Hepatocyte (in vitro differentiated cells): Measurements from ENCODE around the gene TRIM63. TPM values are rescaled to one million over a fixed set of nuclear protein-coding genes. Genes with fewer than 3 reads are reported as not detected.
A peak's percentile ranks its signal among the peaks of the same experiment; 100 is the strongest.

Experiments
- DNase-seq: peaks from one replicate; pipeline ENCODE4 v3.0.0-alpha.2; 2016; ENCODE audit warnings: low spot score
- H2AFZ ChIP-seq: fragments of 200-600 bp; sonication (generic); 2 replicates; pipeline ENCODE4 v1.6.0; 2016; ENCODE audit warnings: antibody characterized with exemption, mild to moderate bottlenecking
- H3K27ac ChIP-seq: fragments of 200-600 bp; sonication (generic); 2 replicates; pipeline ENCODE4 v1.5.1; 2016; ENCODE audit warnings: mild to moderate bottlenecking
- H3K27me3 ChIP-seq: fragments of 200-600 bp; sonication (generic); 2 replicates; pipeline ENCODE4 v1.6.1; 2016
- H3K36me3 ChIP-seq: fragments of 200-600 bp; sonication (generic); replicated peaks from 2 replicates; pipeline ENCODE4 v1.5.1; 2016; ENCODE audit warnings: low read depth; ENCODE audit not compliant: insufficient read depth
- H3K4me1 ChIP-seq: fragments of 200-600 bp; sonication (generic); 2 replicates; pipeline ENCODE4 v1.5.1; 2016; ENCODE audit warnings: mild to moderate bottlenecking, moderate library complexity; ENCODE audit not compliant: insufficient read depth
- H3K4me2 ChIP-seq: fragments of 200-600 bp; sonication (generic); 2 replicates; pipeline ENCODE4 v1.6.0; 2016
- H3K4me3 ChIP-seq: fragments of 200-600 bp; sonication (generic); 2 replicates; pipeline ENCODE4 v1.5.1; 2016; ENCODE audit warnings: mild to moderate bottlenecking
- H3K79me2 ChIP-seq: fragments of 200-600 bp; sonication (generic); 2 replicates; pipeline ENCODE4 v1.6.0; 2017; ENCODE audit warnings: mild to moderate bottlenecking
- H3K9me2 ChIP-seq: fragments of 200-600 bp; sonication (generic); replicated peaks from 2 replicates; pipeline ENCODE4 v1.6.0; 2017; ENCODE audit warnings: mild to moderate bottlenecking; ENCODE audit not compliant: insufficient read depth
- H3K9me3 ChIP-seq: fragments of 200-600 bp; sonication (generic); 2 replicates; pipeline ENCODE4 v1.5.1; 2016; ENCODE audit warnings: low read depth, mild to moderate bottlenecking
- H4K20me1 ChIP-seq: fragments of 200-600 bp; sonication (generic); 2 replicates; pipeline ENCODE4 v1.6.0; 2016; ENCODE audit warnings: mild to moderate bottlenecking; ENCODE audit not compliant: insufficient read depth, poor library complexity, severe bottlenecking
- EZH2 ChIP-seq: fragments of 200-600 bp; sonication (generic); IDR thresholded peaks from 2 replicates; pipeline ENCODE4 v1.6.1; 2016; ENCODE audit warnings: antibody characterized with exemption, mild to moderate bottlenecking, borderline replicate concordance
- EZH2phosphoT487 ChIP-seq: fragments of 200-600 bp; sonication (generic); IDR thresholded peaks from one replicate; pipeline ENCODE4 v1.6.1; 2018; ENCODE audit warnings: antibody characterized with exemption, mild to moderate bottlenecking, low read depth, moderate library complexity; ENCODE audit not compliant: unreplicated experiment, severe bottlenecking
- WGBS: methylation state at CpG from one replicate; pipeline ENCODE4 v1.1.6; 2016; ENCODE audit warnings: low lambda C conversion rate; ENCODE audit errors: missing lambda C conversion rate; 5-methylcytosine and 5-hydroxymethylcytosine counted together
- polyA plus RNA-seq: library from polyadenylated mRNA; unstranded; fragments of >200 nt; fragmentation: Nextera tagmentation; extraction: Ambion mirVana; gene quantifications from 2 replicates; pipeline ENCODE4 v1.2.1, GENCODE V29; 2016
- total RNA-seq: library from RNA; depleted of rRNA; stranded (reverse); fragments of >200 nt; gene quantifications from 2 replicates; pipeline ENCODE4 v1.2.3, GENCODE V29; 2014
- TF ChIP-seq, protein P1 (sequence below): fragments of 200-600 bp; sonication (generic); IDR thresholded peaks from 2 replicates; pipeline ENCODE4 v1.5.1; 2016; ENCODE audit warnings: antibody characterized with exemption, mild to moderate bottlenecking; ENCODE audit not compliant: poor library complexity

The TRIM63 gene
- total and polyA plus RNA-seq, 2 experiments from 2014 or later, result 2.9 to 8.2 TPM

DNA sequence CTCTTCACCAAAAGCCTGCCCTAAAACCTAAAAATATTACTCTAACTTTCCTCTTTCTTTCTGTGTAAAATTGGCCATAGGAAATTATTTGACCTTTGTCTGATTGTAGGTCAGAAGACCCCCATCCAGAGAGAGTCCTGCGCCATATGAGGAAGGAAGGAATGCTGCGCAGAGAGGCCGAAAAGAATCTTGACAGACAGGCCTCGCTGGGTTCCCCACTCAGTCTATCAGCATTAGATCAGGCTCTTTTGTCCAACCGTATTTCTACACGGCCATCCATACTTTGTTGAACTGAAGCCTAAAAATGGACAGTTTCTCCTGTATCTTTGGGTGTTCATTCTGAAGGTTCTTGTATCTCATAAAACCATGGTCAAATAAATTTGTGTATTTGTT is 17.2 kb downstream of the TRIM63 start:
- no peak for TF ChIP-seq EZH2phosphoT487
- TF ChIP-seq EZH2, result no peak
- TF ChIP-seq, protein P1, sequence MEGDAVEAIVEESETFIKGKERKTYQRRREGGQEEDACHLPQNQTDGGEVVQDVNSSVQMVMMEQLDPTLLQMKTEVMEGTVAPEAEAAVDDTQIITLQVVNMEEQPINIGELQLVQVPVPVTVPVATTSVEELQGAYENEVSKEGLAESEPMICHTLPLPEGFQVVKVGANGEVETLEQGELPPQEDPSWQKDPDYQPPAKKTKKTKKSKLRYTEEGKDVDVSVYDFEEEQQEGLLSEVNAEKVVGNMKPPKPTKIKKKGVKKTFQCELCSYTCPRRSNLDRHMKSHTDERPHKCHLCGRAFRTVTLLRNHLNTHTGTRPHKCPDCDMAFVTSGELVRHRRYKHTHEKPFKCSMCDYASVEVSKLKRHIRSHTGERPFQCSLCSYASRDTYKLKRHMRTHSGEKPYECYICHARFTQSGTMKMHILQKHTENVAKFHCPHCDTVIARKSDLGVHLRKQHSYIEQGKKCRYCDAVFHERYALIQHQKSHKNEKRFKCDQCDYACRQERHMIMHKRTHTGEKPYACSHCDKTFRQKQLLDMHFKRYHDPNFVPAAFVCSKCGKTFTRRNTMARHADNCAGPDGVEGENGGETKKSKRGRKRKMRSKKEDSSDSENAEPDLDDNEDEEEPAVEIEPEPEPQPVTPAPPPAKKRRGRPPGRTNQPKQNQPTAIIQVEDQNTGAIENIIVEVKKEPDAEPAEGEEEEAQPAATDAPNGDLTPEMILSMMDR, result no peak
- H2AFZ ChIP-seq, result no peak overlapping the region
- no peak overlapping the region for H3K4me3 ChIP-seq
- no peak overlapping the region for H3K4me2 ChIP-seq
- H3K36me3 ChIP-seq, result no peaks in the 10 kb centered on the region
- H3K27me3 ChIP-seq, result peaks cover 35% of the 10 kb centered on the region
- no peak for DNase-seq
- peaks cover 24% of the 10 kb centered on the region for H3K4me1 ChIP-seq
- H4K20me1 ChIP-seq, result no peaks in the 10 kb centered on the region
- H3K79me2 ChIP-seq, result no peaks in the 10 kb centered on the region
- 89% methylated on average over 6 of the region's 6 CpGs for WGBS
- no peaks in the 10 kb centered on the region for H3K9me3 ChIP-seq
- H3K27ac ChIP-seq, result peak overlapping the region; percentile 91
- no peaks in the 10 kb centered on the region for H3K9me2 ChIP-seq

DNA sequence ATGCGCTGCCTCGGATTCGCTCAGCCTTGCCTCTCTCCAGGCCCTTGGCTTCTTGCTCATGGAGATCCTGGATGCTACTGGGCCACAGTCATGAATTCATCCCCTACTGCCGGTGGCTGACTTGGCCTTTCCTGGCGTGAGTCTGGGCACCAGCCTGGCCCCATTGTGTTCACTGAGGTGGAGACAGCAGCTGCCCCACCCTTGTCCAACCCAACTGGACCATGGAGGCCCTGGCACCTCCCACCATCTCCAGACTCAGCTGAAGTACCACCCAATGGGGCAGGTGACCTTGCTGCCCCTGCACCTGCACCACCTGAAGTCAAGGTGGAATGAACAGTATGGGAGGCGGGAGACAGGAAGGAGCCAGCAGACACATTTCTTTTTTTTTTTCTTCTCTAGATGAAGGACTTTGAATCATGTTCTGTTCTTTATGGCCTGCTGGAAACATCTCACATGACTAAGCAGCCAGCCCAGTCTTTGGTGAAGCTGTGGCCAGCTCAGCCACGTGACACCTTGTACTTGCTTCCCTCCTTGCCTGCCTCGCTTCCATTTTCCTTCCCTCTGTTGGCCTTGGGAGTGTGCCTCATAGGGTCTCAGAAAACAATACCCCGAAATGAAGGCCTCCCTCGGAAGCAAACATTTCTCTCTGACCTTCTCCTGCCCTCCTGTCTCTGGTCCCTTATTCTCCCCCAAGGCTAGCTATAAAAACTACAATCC is 17.7 kb downstream of the TRIM63 start:
- H3K27me3 ChIP-seq, result peaks cover 41% of the 10 kb centered on the region
- no peaks in the 10 kb centered on the region for H3K9me3 ChIP-seq
- H4K20me1 ChIP-seq, result no peaks in the 10 kb centered on the region
- H3K79me2 ChIP-seq, result no peaks in the 10 kb centered on the region
- H3K4me3 ChIP-seq, result no peak overlapping the region
- WGBS, result 75% methylated on average over 10 of the region's 10 CpGs
- peaks cover 24% of the 10 kb centered on the region for H3K4me1 ChIP-seq
- no peak for TF ChIP-seq EZH2
- no peak for TF ChIP-seq EZH2phosphoT487
- TF ChIP-seq, protein P1, result no peak
- no peak overlapping the region for H3K4me2 ChIP-seq
- DNase-seq, result peak; percentile 80
- no peak overlapping the region for H2AFZ ChIP-seq
- H3K36me3 ChIP-seq, result no peaks in the 10 kb centered on the region
- no peaks in the 10 kb centered on the region for H3K9me2 ChIP-seq
- peak overlapping the region; percentile 91 for H3K27ac ChIP-seq

DNA sequence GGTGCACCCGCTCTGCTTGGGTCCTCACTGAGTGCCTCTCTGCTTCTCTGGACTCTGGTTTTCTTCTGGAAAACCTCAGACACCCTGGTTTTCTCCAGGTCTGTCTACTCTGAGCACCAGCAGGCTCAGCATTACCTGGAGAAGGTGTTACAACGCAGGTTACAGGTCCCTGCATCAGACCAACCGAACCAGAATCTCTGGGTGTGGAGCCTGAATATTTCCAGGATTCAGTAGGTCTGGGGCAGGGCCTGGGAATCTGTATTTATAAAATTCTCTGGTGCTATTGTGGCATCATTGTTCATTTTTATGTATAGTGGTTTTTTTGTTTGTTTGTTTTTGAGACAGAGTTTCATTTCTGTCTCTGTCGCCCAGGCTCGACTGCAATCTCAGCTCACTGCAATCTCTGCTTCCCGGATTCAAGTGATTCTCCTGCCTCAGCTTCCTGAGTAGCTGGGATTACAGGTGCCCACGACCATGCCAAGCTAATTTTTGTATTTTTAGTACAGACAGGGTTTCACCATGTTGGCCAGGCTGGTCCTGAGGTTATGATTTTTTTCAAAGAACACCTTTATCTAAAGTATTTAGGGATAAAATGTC is 20.1 kb downstream of the TRIM63 start:
- Histone ChIP-seq H3K9me3 (no peaks in the 10 kb centered on the region), H3K36me3 (no peaks in the 10 kb centered on the region), H3K4me2 (peak overlapping the region; percentile 90), H3K27me3 (peaks cover 54% of the 10 kb centered on the region), H3K4me1 (peaks cover 20% of the 10 kb centered on the region), H2AFZ (no peak overlapping the region), H4K20me1 (no peaks in the 10 kb centered on the region), H3K9me2 (no peaks in the 10 kb centered on the region), H3K27ac (no peak overlapping the region), H3K79me2 (no peaks in the 10 kb centered on the region), H3K4me3 (no peak overlapping the region)
- 81% methylated on average over 7 of the region's 7 CpGs for WGBS
- TF ChIP-seq EZH2phosphoT487 (no peak), EZH2 (no peak)
- TF ChIP-seq, protein P1, result no peak
- no peak for DNase-seq
